ENCODE measurements around the gene POU4F2.
"Not testable (repeated sequence)": the region's sequence is repeated elsewhere in the genome, so short reads cannot be mapped to it uniquely, and the experiment has no call there.

POU4F2 gene

GRCh38 chr4:146655521-146655856, 16.8 kb downstream of the POU4F2 start:
- DNase-seq: no peak

- DNase-seq: no peak
Observed at GRCh38 chr4:146661367-146661766, 22.7 kb downstream of the POU4F2 start.

- not testable (repeated sequence) for DNase-seq
Observed at GRCh38 chr4:146663968-146664311, 25.2 kb downstream of the POU4F2 start.

GRCh38 chr4:146674829-146675570, 36.3 kb downstream of the POU4F2 start:
- no peak for DNase-seq
